Raji (cell line): ENCODE data around the gene GADD45GIP1.

Source experiments
- POLR2A ChIP-seq: IDR thresholded peaks from 2 replicates; pipeline ENCODE4 v1.6.1; 2011; ENCODE audit warnings: low read depth, low read length, control low read depth; ENCODE audit not compliant: insufficient read depth

Gene GADD45GIP1

GRCh38 chr19:12956446-12957388 is at the start of gene GADD45GIP1:
Gene GADD45GIP1, minus strand, starts transcription at chr19:12957223. Its CDS starts 11 bp downstream, at chr19:12957212.
- peak; percentile 93 for TF ChIP-seq POLR2A

GRCh38 chr19:13005861-13006370 is 48.9 kb upstream of the GADD45GIP1 start:
- TF ChIP-seq POLR2A: no peak

GRCh38 chr19:13005253-13005652 is 48.2 kb upstream of the GADD45GIP1 start:
- TF ChIP-seq POLR2A: no peak

- TF ChIP-seq POLR2A: no peak
Measured at GRCh38 chr19:13004273-13004672, 47.2 kb upstream of the GADD45GIP1 start.

- TF ChIP-seq POLR2A: no peak
Measured at GRCh38 chr19:13003081-13003480, 46.1 kb upstream of the GADD45GIP1 start.

- no peak for TF ChIP-seq POLR2A
Measured at GRCh38 chr19:13002166-13002898, 45.3 kb upstream of the GADD45GIP1 start.

- TF ChIP-seq POLR2A: no peak
Measured at GRCh38 chr19:13001502-13002165, 44.6 kb upstream of the GADD45GIP1 start.

GRCh38 chr19:13001166-13001501 is 44.1 kb upstream of the GADD45GIP1 start:
- no peak for TF ChIP-seq POLR2A

GRCh38 chr19:12997967-12998940 is 41.2 kb upstream of the GADD45GIP1 start:
- no peak for TF ChIP-seq POLR2A

- no peak for TF ChIP-seq POLR2A
Measured at GRCh38 chr19:12997179-12997966, 40.4 kb upstream of the GADD45GIP1 start.

GRCh38 chr19:12996406-12997094 is 39.5 kb upstream of the GADD45GIP1 start:
- no peak for TF ChIP-seq POLR2A

- TF ChIP-seq POLR2A: no peak
Measured at GRCh38 chr19:12995596-12996405, 38.8 kb upstream of the GADD45GIP1 start.
